ENCODE results near the gene NFIA.

Gene NFIA

DNA sequence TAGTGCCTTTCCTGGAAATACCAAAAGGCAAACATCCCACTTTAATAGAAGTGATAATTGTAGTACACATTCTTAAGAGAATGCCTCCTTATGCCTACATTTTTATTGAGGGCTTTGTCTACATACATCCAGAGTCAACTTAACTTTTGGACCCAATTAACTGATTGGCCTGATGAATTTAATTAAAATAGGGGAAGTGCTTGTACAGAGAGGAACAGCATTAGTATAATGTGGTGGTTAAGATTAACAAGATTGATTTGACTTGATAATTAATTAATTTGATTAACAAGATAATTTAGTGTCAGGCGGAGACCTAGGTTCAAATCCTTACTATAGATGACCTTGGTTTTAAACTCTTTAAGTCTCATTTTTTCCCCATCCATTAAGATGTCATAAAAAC, 111.4 kb downstream of the NFIA start:
- TF ChIP-seq YY1 (IDR thresholded peaks at IDR 0.05; ENCODE audit: low read depth): no peak
- no peak for TF ChIP-seq ZBTB7A (IDR thresholded peaks at IDR 0.05; ENCODE audit: low read depth)
- TF ChIP-seq TCF12 (IDR thresholded peaks at IDR 0.05; ENCODE audit: low read depth): no peak
- no peak for TF ChIP-seq EP300 (IDR thresholded peaks at IDR 0.05; ENCODE audit: borderline replicate concordance)

GRCh38 chr1:61198554-61198953, 116.2 kb downstream of the NFIA start:
- TF ChIP-seq TEAD4 (IDR thresholded peaks at IDR 0.05) (no peak), ZBTB7A (IDR thresholded peaks at IDR 0.05; ENCODE audit: low read depth) (no peak), RAD21 (IDR thresholded peaks at IDR 0.05; ENCODE audit: low read depth) (no peak), CEBPB (IDR thresholded peaks at IDR 0.05) (no peak), YY1 (IDR thresholded peaks at IDR 0.05; ENCODE audit: low read depth) (no peak), EP300 (IDR thresholded peaks at IDR 0.05; ENCODE audit: borderline replicate concordance) (no peak), EGR1 (IDR thresholded peaks at IDR 0.05) (no peak), NFIC (IDR thresholded peaks at IDR 0.05) (no peak), TAF1 (IDR thresholded peaks at IDR 0.05; ENCODE audit: low read depth) (no peak)
- TF ChIP-seq, protein P1, sequence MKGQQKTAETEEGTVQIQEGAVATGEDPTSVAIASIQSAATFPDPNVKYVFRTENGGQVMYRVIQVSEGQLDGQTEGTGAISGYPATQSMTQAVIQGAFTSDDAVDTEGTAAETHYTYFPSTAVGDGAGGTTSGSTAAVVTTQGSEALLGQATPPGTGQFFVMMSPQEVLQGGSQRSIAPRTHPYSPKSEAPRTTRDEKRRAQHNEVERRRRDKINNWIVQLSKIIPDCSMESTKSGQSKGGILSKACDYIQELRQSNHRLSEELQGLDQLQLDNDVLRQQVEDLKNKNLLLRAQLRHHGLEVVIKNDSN (IDR thresholded peaks at IDR 0.05): no peak
- TF ChIP-seq, protein P2, sequence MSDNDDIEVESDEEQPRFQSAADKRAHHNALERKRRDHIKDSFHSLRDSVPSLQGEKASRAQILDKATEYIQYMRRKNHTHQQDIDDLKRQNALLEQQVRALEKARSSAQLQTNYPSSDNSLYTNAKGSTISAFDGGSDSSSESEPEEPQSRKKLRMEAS (IDR thresholded peaks at IDR 0.05): no peak

GRCh38 chr1:61201035-61201434, 118.7 kb downstream of the NFIA start:
- no peak for TF ChIP-seq EP300 (IDR thresholded peaks at IDR 0.05; ENCODE audit: borderline replicate concordance)

- TF ChIP-seq TAF1 (IDR thresholded peaks at IDR 0.05; ENCODE audit: low read depth): no peak
- no peak for TF ChIP-seq CREB1 (IDR thresholded peaks at IDR 0.05; ENCODE audit: low read depth)
- no peak for TF ChIP-seq TEAD4 (IDR thresholded peaks at IDR 0.05)
- no peak for TF ChIP-seq NFIC (IDR thresholded peaks at IDR 0.05)
- TF ChIP-seq, protein P2 (IDR thresholded peaks at IDR 0.05): no peak
Observed at GRCh38 chr1:61202854-61203598, 120.7 kb downstream of the NFIA start.

GRCh38 chr1:61204528-61204927, 122.2 kb downstream of the NFIA start:
- no peak for TF ChIP-seq YY1 (IDR thresholded peaks at IDR 0.05; ENCODE audit: low read depth)
- no peak for TF ChIP-seq NFIC (IDR thresholded peaks at IDR 0.05)
- TF ChIP-seq CREB1 (IDR thresholded peaks at IDR 0.05; ENCODE audit: low read depth): no peak
- no peak for TF ChIP-seq TCF12 (IDR thresholded peaks at IDR 0.05; ENCODE audit: low read depth)
- no peak for TF ChIP-seq EGR1 (IDR thresholded peaks at IDR 0.05)
- TF ChIP-seq, protein P2 (IDR thresholded peaks at IDR 0.05): no peak
- no peak for TF ChIP-seq CEBPB (IDR thresholded peaks at IDR 0.05)
- no peak for TF ChIP-seq TEAD4 (IDR thresholded peaks at IDR 0.05)
- TF ChIP-seq REST (IDR thresholded peaks at IDR 0.05; ENCODE audit: low read depth): no peak
- no peak for TF ChIP-seq ZBTB7A (IDR thresholded peaks at IDR 0.05; ENCODE audit: low read depth)
- TF ChIP-seq RAD21 (IDR thresholded peaks at IDR 0.05; ENCODE audit: low read depth): no peak
- TF ChIP-seq, protein P1 (IDR thresholded peaks at IDR 0.05): no peak
- no peak for TF ChIP-seq EP300 (IDR thresholded peaks at IDR 0.05; ENCODE audit: borderline replicate concordance)
- no peak for TF ChIP-seq TAF1 (IDR thresholded peaks at IDR 0.05; ENCODE audit: low read depth)

DNA sequence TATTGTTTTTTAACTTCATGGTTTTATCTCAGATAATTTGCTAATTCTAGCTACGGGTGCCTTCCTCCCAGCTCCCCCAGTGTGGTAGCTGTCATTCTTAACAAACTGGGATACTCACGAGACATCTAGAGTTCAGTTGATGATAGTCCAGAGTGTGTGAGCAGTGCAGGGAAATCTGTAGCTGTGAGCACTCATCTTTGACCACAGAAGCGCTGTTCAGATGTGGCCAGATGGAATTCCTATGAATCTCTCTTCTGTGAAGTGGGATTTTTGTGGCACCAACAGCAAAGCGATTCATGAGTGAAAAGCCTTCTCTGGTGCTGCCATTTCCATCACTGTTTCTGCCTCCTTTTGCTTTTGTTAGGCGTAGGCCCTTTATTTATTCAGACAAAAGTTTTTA, 125.1 kb downstream of the NFIA start:
- TF ChIP-seq, protein P1 (IDR thresholded peaks at IDR 0.05): no peak

- TF ChIP-seq CEBPB (IDR thresholded peaks at IDR 0.05) (no peak), TAF1 (IDR thresholded peaks at IDR 0.05; ENCODE audit: low read depth) (no peak), CREB1 (IDR thresholded peaks at IDR 0.05; ENCODE audit: low read depth) (no peak), FOXM1 (IDR thresholded peaks at IDR 0.05; ENCODE audit: borderline replicate concordance, low read depth) (no peak), EP300 (IDR thresholded peaks at IDR 0.05; ENCODE audit: borderline replicate concordance) (no peak), ZBTB7A (IDR thresholded peaks at IDR 0.05; ENCODE audit: low read depth) (no peak), NFIC (IDR thresholded peaks at IDR 0.05) (no peak), RAD21 (IDR thresholded peaks at IDR 0.05; ENCODE audit: low read depth) (no peak), TCF12 (IDR thresholded peaks at IDR 0.05; ENCODE audit: low read depth) (no peak), YY1 (IDR thresholded peaks at IDR 0.05; ENCODE audit: low read depth) (no peak), REST (IDR thresholded peaks at IDR 0.05; ENCODE audit: low read depth) (no peak)
- TF ChIP-seq, protein P2 (IDR thresholded peaks at IDR 0.05): no peak
Observed at GRCh38 chr1:61208172-61208571, 125.8 kb downstream of the NFIA start.

Measured in Ishikawa (cell line).